Measurements from ENCODE around the gene KCNK10.

Gene KCNK10

GRCh38 chr14:88143810-88144209, 179.3 kb downstream of the KCNK10 start:
- no peak for TF ChIP-seq CTCF (IDR thresholded peaks at IDR 0.05)
- no peaks in the 10 kb centered on the region for H3K9me3 ChIP-seq
- no peaks in the 10 kb centered on the region for H3K4me1 ChIP-seq (ENCODE audit: control insufficient read depth in 1 of 2, insufficient read depth in 1 of 2, low read depth in 1 of 2, low read length in 1 of 2)
- no peaks in the 10 kb centered on the region for H3K27me3 ChIP-seq
- H3K36me3 ChIP-seq, result no peaks in the 10 kb centered on the region
- no peak overlapping the region for H3K27ac ChIP-seq
- no peak overlapping the region for H3K4me3 ChIP-seq (ENCODE audit: low read depth in 1 of 2, low read length in 1 of 2)

- no peak for TF ChIP-seq CTCF (IDR thresholded peaks at IDR 0.05)
- Histone ChIP-seq H3K9me3 (no peaks in the 10 kb centered on the region), H3K27ac (no peak overlapping the region), H3K36me3 (no peaks in the 10 kb centered on the region), H3K4me3 (ENCODE audit: low read depth in 1 of 2, low read length in 1 of 2) (no peak overlapping the region), H3K27me3 (no peaks in the 10 kb centered on the region), H3K4me1 (ENCODE audit: control insufficient read depth in 1 of 2, insufficient read depth in 1 of 2, low read depth in 1 of 2, low read length in 1 of 2) (no peaks in the 10 kb centered on the region)
Measured at GRCh38 chr14:88142997-88143396, 180.1 kb downstream of the KCNK10 start.

- Histone ChIP-seq H3K4me1 (ENCODE audit: control insufficient read depth in 1 of 2, insufficient read depth in 1 of 2, low read depth in 1 of 2, low read length in 1 of 2) (no peaks in the 10 kb centered on the region), H3K9me3 (no peaks in the 10 kb centered on the region), H3K4me3 (ENCODE audit: low read depth in 1 of 2, low read length in 1 of 2) (no peak overlapping the region), H3K27ac (no peak overlapping the region), H3K27me3 (no peaks in the 10 kb centered on the region), H3K36me3 (no peaks in the 10 kb centered on the region)
- TF ChIP-seq CTCF (IDR thresholded peaks at IDR 0.05), result no peak
Measured at GRCh38 chr14:88140874-88141273, 182.2 kb downstream of the KCNK10 start.

- Histone ChIP-seq H3K4me1 (ENCODE audit: control insufficient read depth in 1 of 2, insufficient read depth in 1 of 2, low read depth in 1 of 2, low read length in 1 of 2) (no peaks in the 10 kb centered on the region), H3K27ac (no peak overlapping the region), H3K27me3 (no peaks in the 10 kb centered on the region), H3K9me3 (no peaks in the 10 kb centered on the region), H3K4me3 (ENCODE audit: low read depth in 1 of 2, low read length in 1 of 2) (no peak overlapping the region), H3K36me3 (no peaks in the 10 kb centered on the region)
- TF ChIP-seq CTCF (IDR thresholded peaks at IDR 0.05), result no peak
Measured at GRCh38 chr14:88137327-88137726, 185.7 kb downstream of the KCNK10 start.

All from neutrophil (primary cell).